Liver (tissue), 9 donors: ENCODE measurements around the gene RBMS3. TPM values are rescaled to one million over a fixed set of nuclear protein-coding genes. Genes with fewer than 3 reads are reported as not detected.

ENCODE experiments used
- DNase-seq: peaks from one replicate; pipeline ENCODE4 v3.0.0-alpha.2; 2017; ENCODE audit warnings: low spot score
- H3K27ac ChIP-seq, 2 donors: one replicate each; pipeline ENCODE4 v1.7.0; 2013; ENCODE audit warnings: inconsistent platforms in 2 of 2, low read length in 2 of 2, control low read depth in 1 of 2, low read depth in 1 of 2, mild to moderate bottlenecking in 1 of 2
- H3K27me3 ChIP-seq, 4 donors: one replicate each; pipeline versions ENCODE4 v1.6.1 to v1.7.0; 2013; ENCODE audit warnings: low read length in 3 of 4, inconsistent platforms in 1 of 4, mild to moderate bottlenecking in 1 of 4, moderate library complexity in 1 of 4; ENCODE audit not compliant: control insufficient read depth in 4 of 4, insufficient read depth in 4 of 4
- H3K36me3 ChIP-seq, 4 donors: one replicate each; pipeline versions ENCODE4 v1.6.1 to v1.7.0; 2013; ENCODE audit warnings: low read length in 3 of 4, mild to moderate bottlenecking in 3 of 4, low read depth in 1 of 4, moderate library complexity in 1 of 4; ENCODE audit not compliant: control insufficient read depth in 4 of 4, insufficient read depth in 3 of 4
- H3K4me1 ChIP-seq, 4 donors: one replicate each; pipeline versions ENCODE4 v1.6.1 to v1.7.0; 2013; ENCODE audit warnings: low read length in 3 of 4, mild to moderate bottlenecking in 3 of 4, moderate library complexity in 1 of 4; ENCODE audit not compliant: control insufficient read depth in 4 of 4, insufficient read depth in 4 of 4
- H3K4me3 ChIP-seq, 3 donors: one replicate each; pipeline versions ENCODE4 v1.6.1 to v1.7.0; 2013; ENCODE audit warnings: low read length in 3 of 3, control low read depth in 1 of 3, low read depth in 1 of 3, mild to moderate bottlenecking in 1 of 3
- H3K9ac ChIP-seq, 2 donors: one replicate each; pipeline ENCODE4 v1.7.0; 2013; ENCODE audit warnings: low read length in 2 of 2, mild to moderate bottlenecking in 2 of 2, moderate library complexity in 2 of 2, control low read depth in 1 of 2, low read depth in 1 of 2
- H3K9me3 ChIP-seq, 4 donors: one replicate each; pipeline versions ENCODE4 v1.6.1 to v1.7.0; 2013; ENCODE audit warnings: low read length in 3 of 4; ENCODE audit not compliant: control insufficient read depth in 4 of 4
- EGR1 ChIP-seq, 2 donors: IDR thresholded peaks; 2 replicates each; pipeline ENCODE4 v1.6.1; 2016 to 2018; ENCODE audit warnings: antibody characterized with exemption in 2 of 2, low read depth in 2 of 2
- FOXA1 ChIP-seq: IDR thresholded peaks from 2 replicates; pipeline ENCODE4 v1.6.1; 2016; ENCODE audit warnings: antibody characterized with exemption
- FOXA2 ChIP-seq: IDR thresholded peaks from 2 replicates; pipeline ENCODE4 v1.6.1; 2016; ENCODE audit warnings: antibody characterized with exemption
- GABPA ChIP-seq, 2 donors: IDR thresholded peaks in 1 of 2; conservative IDR thresholded peaks in 1 of 2; 2 replicates each; pipeline ENCODE4 v1.6.1; 2016; ENCODE audit warnings: antibody characterized with exemption in 2 of 2, mild to moderate bottlenecking in 1 of 2, moderate library complexity in 1 of 2
- HNF4G ChIP-seq: IDR thresholded peaks from 2 replicates; pipeline ENCODE4 v1.6.1; 2016; ENCODE audit warnings: antibody characterized with exemption
- JUND ChIP-seq, 2 donors: IDR thresholded peaks; 2 replicates each; pipeline ENCODE4 v1.6.1; 2016; ENCODE audit warnings: antibody characterized with exemption in 2 of 2
- NR2F2 ChIP-seq: IDR thresholded peaks from 2 replicates; pipeline ENCODE4 v1.6.1; 2016; ENCODE audit warnings: antibody characterized with exemption
- RAD21 ChIP-seq, 2 donors: IDR thresholded peaks; 2 replicates each; pipeline ENCODE4 v1.6.1; 2016; ENCODE audit warnings: antibody characterized with exemption in 2 of 2, mild to moderate bottlenecking in 2 of 2
- RXRA ChIP-seq, 2 donors: IDR thresholded peaks; 2 replicates each; pipeline ENCODE4 v1.6.1; 2017 to 2018; ENCODE audit warnings: antibody characterized with exemption in 2 of 2, mild to moderate bottlenecking in 1 of 2
- SP1 ChIP-seq: IDR thresholded peaks from 2 replicates; pipeline ENCODE4 v1.6.1; 2018; ENCODE audit warnings: antibody characterized with exemption, mild to moderate bottlenecking
- TAF1 ChIP-seq: conservative IDR thresholded peaks from 2 replicates; pipeline ENCODE4 v1.6.1; 2016; ENCODE audit warnings: antibody characterized with exemption, mild to moderate bottlenecking
- YY1 ChIP-seq: IDR thresholded peaks from 2 replicates; pipeline ENCODE4 v1.6.1; 2016; ENCODE audit warnings: antibody characterized with exemption, mild to moderate bottlenecking
- WGBS: extraction: QIAGEN DNeasy Blood & Tissue Kit; methylation state at CpG from one replicate; pipeline ENCODE4 v1.1.7; 2013; 5-methylcytosine and 5-hydroxymethylcytosine counted together
- polyA plus RNA-seq, 2 donors: library from polyadenylated mRNA; stranded (reverse) in 1 of 2; unstranded in 1 of 2; fragments of 200-250 nt in 1 of 2; fragments of >200 nt in 1 of 2; fragmentation: Nextera tagmentation in 1 of 2; extraction: Ambion mirVana in 1 of 2; gene quantifications; one replicate each; pipeline versions ENCODE4 v1.2.1 to v1.2.3, GENCODE V29; 2013 to 2015
- total RNA-seq, 2 donors: library from RNA; depleted of rRNA; stranded (reverse); fragments of >200 nt; gene quantifications; one replicate each; pipeline ENCODE4 v1.2.3, GENCODE V29; 2014
- TF ChIP-seq, protein P1 (sequence below): IDR thresholded peaks from 2 replicates; pipeline ENCODE4 v1.6.1; 2016; ENCODE audit warnings: antibody characterized with exemption
- TF ChIP-seq, protein P2 (sequence below): IDR thresholded peaks from 2 replicates; pipeline ENCODE4 v1.6.1; 2016; ENCODE audit warnings: antibody characterized with exemption
- TF ChIP-seq, protein P3 (sequence below): IDR thresholded peaks from 2 replicates; pipeline ENCODE4 v1.6.1; 2016; ENCODE audit warnings: antibody characterized with exemption
- TF ChIP-seq, protein P4 (sequence below): IDR thresholded peaks from 2 replicates; pipeline ENCODE4 v1.6.1; 2016; ENCODE audit warnings: antibody characterized with exemption, mild to moderate bottlenecking
- donor health status: healthy.
- donor health status: healthy.
- donor health status: healthy.
- donor health status: healthy.
- donor health status: healthy.

RBMS3 gene
- total and polyA plus RNA-seq, 4 donors, result 1.2 to 14.9 (median 9.3) TPM

DNA sequence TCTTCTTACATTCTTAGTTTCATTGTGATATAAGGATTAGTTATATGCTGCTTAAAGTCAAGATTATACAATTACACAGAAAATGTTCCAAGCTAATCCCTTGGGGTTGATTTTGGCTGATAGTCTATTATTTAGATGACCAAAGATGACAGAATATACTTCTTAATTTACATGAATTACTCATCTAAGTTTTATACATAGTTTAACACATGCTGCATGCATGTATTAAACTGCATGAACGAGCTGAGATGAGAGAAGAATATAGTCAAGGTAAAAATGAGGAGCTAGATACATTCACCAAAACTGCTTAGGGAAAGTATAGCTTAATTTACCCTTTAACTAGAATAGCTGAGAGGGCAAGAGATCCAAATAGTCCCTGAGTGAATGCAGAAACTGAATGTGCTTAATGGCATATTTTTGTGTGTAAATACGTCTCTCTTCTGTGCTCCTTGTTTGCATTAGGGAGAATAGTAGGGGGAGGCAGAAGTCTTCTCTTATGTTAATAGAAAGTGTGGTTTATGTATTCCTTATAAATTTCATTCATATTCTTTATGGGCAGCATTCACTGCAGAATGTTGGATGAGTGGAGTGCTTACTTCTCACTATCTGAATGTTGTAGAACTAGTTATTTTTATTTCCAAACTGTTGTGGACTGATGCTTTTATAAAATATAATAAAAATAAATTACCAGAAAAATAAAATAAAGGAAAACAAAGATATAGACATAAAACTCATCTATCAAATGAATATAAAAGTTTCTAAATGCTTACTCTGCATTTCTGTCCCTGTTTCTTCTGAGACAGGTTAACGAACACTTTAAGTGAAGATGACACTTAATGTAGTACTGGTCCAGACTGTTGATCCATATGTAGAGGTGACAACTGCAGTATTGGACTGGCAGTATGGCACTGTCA, 327.8 kb downstream of the RBMS3 start:
- no peak overlapping the region for H3K9ac ChIP-seq
- H3K36me3 ChIP-seq, result no peaks in the 10 kb centered on the region
- DNase-seq, result no peak
- 87% methylated on average over 3 of the region's 3 CpGs for WGBS
- no peaks in the 10 kb centered on the region for H3K27me3 ChIP-seq
- no peak for TF ChIP-seq SP1
- TF ChIP-seq RAD21 (IDR thresholded peaks at IDR 0.05), result no peak
- TF ChIP-seq, protein P1, sequence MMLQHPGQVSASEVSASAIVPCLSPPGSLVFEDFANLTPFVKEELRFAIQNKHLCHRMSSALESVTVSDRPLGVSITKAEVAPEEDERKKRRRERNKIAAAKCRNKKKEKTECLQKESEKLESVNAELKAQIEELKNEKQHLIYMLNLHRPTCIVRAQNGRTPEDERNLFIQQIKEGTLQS, result no peak
- no peak for TF ChIP-seq FOXA1
- no peak for TF ChIP-seq NR2F2
- no peak for TF ChIP-seq RXRA (IDR thresholded peaks at IDR 0.05)
- no peak for TF ChIP-seq EGR1 (IDR thresholded peaks at IDR 0.05; ENCODE audit: low read depth in 2 of 2)
- TF ChIP-seq, protein P2, sequence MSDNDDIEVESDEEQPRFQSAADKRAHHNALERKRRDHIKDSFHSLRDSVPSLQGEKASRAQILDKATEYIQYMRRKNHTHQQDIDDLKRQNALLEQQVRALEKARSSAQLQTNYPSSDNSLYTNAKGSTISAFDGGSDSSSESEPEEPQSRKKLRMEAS, result no peak
- TF ChIP-seq, protein P3, sequence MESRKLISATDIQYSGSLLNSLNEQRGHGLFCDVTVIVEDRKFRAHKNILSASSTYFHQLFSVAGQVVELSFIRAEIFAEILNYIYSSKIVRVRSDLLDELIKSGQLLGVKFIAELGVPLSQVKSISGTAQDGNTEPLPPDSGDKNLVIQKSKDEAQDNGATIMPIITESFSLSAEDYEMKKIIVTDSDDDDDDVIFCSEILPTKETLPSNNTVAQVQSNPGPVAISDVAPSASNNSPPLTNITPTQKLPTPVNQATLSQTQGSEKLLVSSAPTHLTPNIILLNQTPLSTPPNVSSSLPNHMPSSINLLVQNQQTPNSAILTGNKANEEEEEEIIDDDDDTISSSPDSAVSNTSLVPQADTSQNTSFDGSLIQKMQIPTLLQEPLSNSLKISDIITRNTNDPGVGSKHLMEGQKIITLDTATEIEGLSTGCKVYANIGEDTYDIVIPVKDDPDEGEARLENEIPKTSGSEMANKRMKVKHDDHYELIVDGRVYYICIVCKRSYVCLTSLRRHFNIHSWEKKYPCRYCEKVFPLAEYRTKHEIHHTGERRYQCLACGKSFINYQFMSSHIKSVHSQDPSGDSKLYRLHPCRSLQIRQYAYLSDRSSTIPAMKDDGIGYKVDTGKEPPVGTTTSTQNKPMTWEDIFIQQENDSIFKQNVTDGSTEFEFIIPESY, result no peak
- no peak for TF ChIP-seq TAF1
- no peak for TF ChIP-seq HNF4G
- no peak for TF ChIP-seq JUND (IDR thresholded peaks at IDR 0.05)
- no peak for TF ChIP-seq FOXA2
- TF ChIP-seq, protein P4, sequence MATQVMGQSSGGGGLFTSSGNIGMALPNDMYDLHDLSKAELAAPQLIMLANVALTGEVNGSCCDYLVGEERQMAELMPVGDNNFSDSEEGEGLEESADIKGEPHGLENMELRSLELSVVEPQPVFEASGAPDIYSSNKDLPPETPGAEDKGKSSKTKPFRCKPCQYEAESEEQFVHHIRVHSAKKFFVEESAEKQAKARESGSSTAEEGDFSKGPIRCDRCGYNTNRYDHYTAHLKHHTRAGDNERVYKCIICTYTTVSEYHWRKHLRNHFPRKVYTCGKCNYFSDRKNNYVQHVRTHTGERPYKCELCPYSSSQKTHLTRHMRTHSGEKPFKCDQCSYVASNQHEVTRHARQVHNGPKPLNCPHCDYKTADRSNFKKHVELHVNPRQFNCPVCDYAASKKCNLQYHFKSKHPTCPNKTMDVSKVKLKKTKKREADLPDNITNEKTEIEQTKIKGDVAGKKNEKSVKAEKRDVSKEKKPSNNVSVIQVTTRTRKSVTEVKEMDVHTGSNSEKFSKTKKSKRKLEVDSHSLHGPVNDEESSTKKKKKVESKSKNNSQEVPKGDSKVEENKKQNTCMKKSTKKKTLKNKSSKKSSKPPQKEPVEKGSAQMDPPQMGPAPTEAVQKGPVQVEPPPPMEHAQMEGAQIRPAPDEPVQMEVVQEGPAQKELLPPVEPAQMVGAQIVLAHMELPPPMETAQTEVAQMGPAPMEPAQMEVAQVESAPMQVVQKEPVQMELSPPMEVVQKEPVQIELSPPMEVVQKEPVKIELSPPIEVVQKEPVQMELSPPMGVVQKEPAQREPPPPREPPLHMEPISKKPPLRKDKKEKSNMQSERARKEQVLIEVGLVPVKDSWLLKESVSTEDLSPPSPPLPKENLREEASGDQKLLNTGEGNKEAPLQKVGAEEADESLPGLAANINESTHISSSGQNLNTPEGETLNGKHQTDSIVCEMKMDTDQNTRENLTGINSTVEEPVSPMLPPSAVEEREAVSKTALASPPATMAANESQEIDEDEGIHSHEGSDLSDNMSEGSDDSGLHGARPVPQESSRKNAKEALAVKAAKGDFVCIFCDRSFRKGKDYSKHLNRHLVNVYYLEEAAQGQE, result no peak
- no peak for TF ChIP-seq GABPA (IDR thresholded peaks at IDR 0.05 in 1 of 2, conservative IDR thresholded peaks at IDR 0.05 in 1 of 2)
- TF ChIP-seq YY1, result no peak
- H3K4me1 ChIP-seq, result no peaks in the 10 kb centered on the region
- no peak overlapping the region for H3K4me3 ChIP-seq
- H3K9me3 ChIP-seq, result no peaks in the 10 kb centered on the region
- H3K27ac ChIP-seq, result no peak overlapping the region

DNA sequence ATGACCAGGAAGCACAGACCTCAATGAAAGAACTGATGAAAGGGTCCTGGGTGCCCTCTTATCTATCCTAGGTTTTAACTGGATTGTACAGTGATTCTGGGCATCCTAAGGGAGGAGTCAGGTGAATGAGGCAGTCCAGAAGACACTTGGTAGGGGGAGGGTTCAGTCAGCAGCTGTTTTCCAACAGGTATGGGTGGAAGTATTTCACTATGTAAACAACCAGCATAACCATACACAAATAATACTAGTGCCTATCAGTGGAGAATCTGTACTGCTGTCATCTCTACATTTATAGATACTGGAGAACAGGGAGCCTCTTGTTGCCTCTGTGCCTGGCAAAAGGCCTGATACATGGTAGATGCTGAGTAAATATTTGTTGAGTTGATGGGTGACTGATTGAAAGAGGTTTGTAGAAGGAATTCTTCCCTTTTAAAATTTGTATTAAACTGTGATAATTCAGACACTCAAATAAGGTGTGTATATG, 328.5 kb downstream of the RBMS3 start:
- no peak overlapping the region for H3K27ac ChIP-seq
- no peak for DNase-seq
- TF ChIP-seq FOXA2 (no peak), RAD21 (IDR thresholded peaks at IDR 0.05) (no peak), TAF1 (no peak), JUND (IDR thresholded peaks at IDR 0.05) (no peak), SP1 (no peak), NR2F2 (no peak)
- TF ChIP-seq, protein P3, result no peak
- no peaks in the 10 kb centered on the region for H3K9me3 ChIP-seq
- no peak overlapping the region for H3K4me3 ChIP-seq
- no peaks in the 10 kb centered on the region for H3K4me1 ChIP-seq
- H3K27me3 ChIP-seq, result no peaks in the 10 kb centered on the region
- H3K36me3 ChIP-seq, result no peaks in the 10 kb centered on the region
- no peak overlapping the region for H3K9ac ChIP-seq
